ENCODE data around the gene NOTCH1.
A peak's percentile ranks its signal among the peaks of the same experiment; 100 is the strongest.

NOTCH1 gene

GRCh38 chr9:136546697-136547501, 1.1 kb upstream of the NOTCH1 start:
- TF ChIP-seq TAF1 (IDR thresholded peaks at IDR 0.05; ENCODE audit: borderline replicate concordance, low read depth, low read length) (no peak), POLR2AphosphoS5 (IDR thresholded peaks at IDR 0.05; ENCODE audit: low read depth, low read length) (no peak), POLR2A (IDR thresholded peaks at IDR 0.05; ENCODE audit: low read depth, low read length) (no peak)
- DNase-seq (ENCODE audit: insufficient read length) (no peak), FAIRE-seq (peak; percentile 66)

- FAIRE-seq, result no peak
- no peak for DNase-seq (ENCODE audit: insufficient read length)
- no peak for TF ChIP-seq POLR2AphosphoS5 (IDR thresholded peaks at IDR 0.05; ENCODE audit: low read depth, low read length)
- TF ChIP-seq POLR2A (IDR thresholded peaks at IDR 0.05; ENCODE audit: low read depth, low read length), result no peak
Observed at GRCh38 chr9:136545692-136545964, 220 bp downstream of the NOTCH1 start.

GRCh38 chr9:136544964-136545691, 720 bp downstream of the NOTCH1 start:
- no peak for FAIRE-seq

GRCh38 chr9:136544548-136544963, 1.3 kb downstream of the NOTCH1 start:
- FAIRE-seq (peak; percentile 79), DNase-seq (ENCODE audit: insufficient read length) (peak; percentile 72)
- no peak for TF ChIP-seq POLR2AphosphoS5 (IDR thresholded peaks at IDR 0.05; ENCODE audit: low read depth, low read length)
- no peak for TF ChIP-seq POLR2A (IDR thresholded peaks at IDR 0.05; ENCODE audit: low read depth, low read length)
- no peak for TF ChIP-seq TAF1 (IDR thresholded peaks at IDR 0.05; ENCODE audit: borderline replicate concordance, low read depth, low read length)

More at GRCh38 chr9:136544964-136545691, 720 bp downstream of the NOTCH1 start:
- no peak for TF ChIP-seq TAF1 (IDR thresholded peaks at IDR 0.05; ENCODE audit: borderline replicate concordance, low read depth, low read length)
- no peak for TF ChIP-seq POLR2A (IDR thresholded peaks at IDR 0.05; ENCODE audit: low read depth, low read length)
- no peak for TF ChIP-seq POLR2AphosphoS5 (IDR thresholded peaks at IDR 0.05; ENCODE audit: low read depth, low read length)
- DNase-seq (ENCODE audit: insufficient read length), result peak; percentile 66

GRCh38 chr9:136543830-136544547, 1.9 kb downstream of the NOTCH1 start:
- FAIRE-seq (no peak), DNase-seq (ENCODE audit: insufficient read length) (no peak)
- no peak for TF ChIP-seq POLR2AphosphoS5 (IDR thresholded peaks at IDR 0.05; ENCODE audit: low read depth, low read length)
- TF ChIP-seq TAF1 (IDR thresholded peaks at IDR 0.05; ENCODE audit: borderline replicate concordance, low read depth, low read length), result no peak
- no peak for TF ChIP-seq POLR2A (IDR thresholded peaks at IDR 0.05; ENCODE audit: low read depth, low read length)

- TF ChIP-seq TAF1 (IDR thresholded peaks at IDR 0.05; ENCODE audit: borderline replicate concordance, low read depth, low read length) (no peak), POLR2AphosphoS5 (IDR thresholded peaks at IDR 0.05; ENCODE audit: low read depth, low read length) (no peak), POLR2A (IDR thresholded peaks at IDR 0.05; ENCODE audit: low read depth, low read length) (no peak)
- no peak for FAIRE-seq
Observed at GRCh38 chr9:136543280-136543679, 2.6 kb downstream of the NOTCH1 start.

GRCh38 chr9:136542241-136543040, 3.4 kb downstream of the NOTCH1 start:
- FAIRE-seq (no peak), DNase-seq (ENCODE audit: insufficient read length) (no peak)
- TF ChIP-seq POLR2AphosphoS5 (IDR thresholded peaks at IDR 0.05; ENCODE audit: low read depth, low read length), result no peak
- TF ChIP-seq POLR2A (IDR thresholded peaks at IDR 0.05; ENCODE audit: low read depth, low read length), result no peak
- no peak for TF ChIP-seq TAF1 (IDR thresholded peaks at IDR 0.05; ENCODE audit: borderline replicate concordance, low read depth, low read length)

More at GRCh38 chr9:136543280-136543679, 2.6 kb downstream of the NOTCH1 start:
- no peak for DNase-seq (ENCODE audit: insufficient read length)

GRCh38 chr9:136541709-136542108, 4.1 kb downstream of the NOTCH1 start:
- DNase-seq (ENCODE audit: insufficient read length) (no peak), FAIRE-seq (no peak)
- TF ChIP-seq TAF1 (IDR thresholded peaks at IDR 0.05; ENCODE audit: borderline replicate concordance, low read depth, low read length) (no peak), POLR2A (IDR thresholded peaks at IDR 0.05; ENCODE audit: low read depth, low read length) (no peak), POLR2AphosphoS5 (IDR thresholded peaks at IDR 0.05; ENCODE audit: low read depth, low read length) (no peak)

GRCh38 chr9:136541179-136541578, 4.7 kb downstream of the NOTCH1 start:
- TF ChIP-seq POLR2A (IDR thresholded peaks at IDR 0.05; ENCODE audit: low read depth, low read length) (no peak), POLR2AphosphoS5 (IDR thresholded peaks at IDR 0.05; ENCODE audit: low read depth, low read length) (0 out of 2 replicates have a peak, but pooled peaks have one; percentile 5)
- DNase-seq (ENCODE audit: insufficient read length) (no peak), FAIRE-seq (no peak)

- no peak for TF ChIP-seq POLR2AphosphoS5 (IDR thresholded peaks at IDR 0.05; ENCODE audit: low read depth, low read length)
- no peak for TF ChIP-seq TAF1 (IDR thresholded peaks at IDR 0.05; ENCODE audit: borderline replicate concordance, low read depth, low read length)
- no peak; the same call in 1 of the 2 replicates for TF ChIP-seq POLR2A (IDR thresholded peaks at IDR 0.05; ENCODE audit: low read depth, low read length)
- peak; percentile 96 for FAIRE-seq
- DNase-seq (ENCODE audit: insufficient read length), result peak; percentile 91
Observed at GRCh38 chr9:136539427-136540421, 6.1 kb downstream of the NOTCH1 start.

Measured in GM12892 (cell line).